Measurements from ENCODE around the gene CREG2. TPM values are rescaled to one million over a fixed set of nuclear protein-coding genes. Genes with fewer than 3 reads are reported as not detected.

CREG2 gene
- total and polyA plus RNA-seq, 7 donors = 0.04 to 0.34 (median 0.10) TPM; not detected in 3

- H3K9me3 ChIP-seq = no peaks in the 10 kb centered on the region
- H3K4me3 ChIP-seq = no peak overlapping the region
- H3K36me3 ChIP-seq (ENCODE audit: insufficient read depth in 1 of 2, low read depth in 1 of 2) = no peaks in the 10 kb centered on the region
- H3K27ac ChIP-seq = no peak overlapping the region
- H3K27me3 ChIP-seq (ENCODE audit: insufficient read depth in 3 of 3, low read length in 2 of 3) = no peaks in the 10 kb centered on the region
- intact Hi-C loops (cut with DNase I) = loop anchor here in 1 of 2 donors (10.0 kb wide), 1 partner anchor 1437 kb away; no protein-coding TSS in a partner anchor
- TF ChIP-seq CTCF (IDR thresholded peaks at IDR 0.05) = no peak
- WGBS, 3 donors = 44 to 57% (median 53%) methylated on average over 4 of the region's 4 CpGs
- H3K4me1 ChIP-seq = no peaks in the 10 kb centered on the region
- DNase-seq (no peak), ATAC-seq (no peak)
Measured at GRCh38 chr2:101371636-101372035, 15.7 kb downstream of the CREG2 start.

- no peak overlapping the region for H3K4me3 ChIP-seq
- no peaks in the 10 kb centered on the region for H3K27me3 ChIP-seq (ENCODE audit: insufficient read depth in 3 of 3, low read length in 2 of 3)
- no peak overlapping the region for H3K27ac ChIP-seq
- TF ChIP-seq CTCF (IDR thresholded peaks at IDR 0.05) = no peak
- H3K9me3 ChIP-seq = no peaks in the 10 kb centered on the region
- no peaks in the 10 kb centered on the region for H3K36me3 ChIP-seq (ENCODE audit: insufficient read depth in 1 of 2, low read depth in 1 of 2)
- 84 to 94% (median 90%) methylated on average over 4 of the region's 4 CpGs for WGBS, 3 donors
- no peaks in the 10 kb centered on the region for H3K4me1 ChIP-seq
- no peak for ATAC-seq
- DNase-seq = no peak
- intact Hi-C loops (cut with DNase I) = no loop called here
Measured at GRCh38 chr2:101369100-101369499, 18.2 kb downstream of the CREG2 start.

- Histone ChIP-seq H3K9me3 (no peaks in the 10 kb centered on the region), H3K36me3 (ENCODE audit: insufficient read depth in 1 of 2, low read depth in 1 of 2) (no peaks in the 10 kb centered on the region), H3K27me3 (ENCODE audit: insufficient read depth in 3 of 3, low read length in 2 of 3) (no peaks in the 10 kb centered on the region), H3K27ac (no peak overlapping the region), H3K4me3 (no peak overlapping the region), H3K4me1 (no peaks in the 10 kb centered on the region)
- TF ChIP-seq CTCF (IDR thresholded peaks at IDR 0.05) = no peak
- no peak for ATAC-seq
- WGBS, 3 donors = 59 to 70% (median 67%) methylated on average over 5 of the region's 5 CpGs
- DNase-seq = no peak
- intact Hi-C loops (cut with DNase I) = no loop called here
Measured at GRCh38 chr2:101368376-101368775, 18.9 kb downstream of the CREG2 start.

- DNase-seq (no peak), ATAC-seq (no peak)
- Histone ChIP-seq H3K9me3 (no peaks in the 10 kb centered on the region), H3K27ac (no peak overlapping the region), H3K4me1 (no peaks in the 10 kb centered on the region), H3K36me3 (ENCODE audit: insufficient read depth in 1 of 2, low read depth in 1 of 2) (no peaks in the 10 kb centered on the region), H3K4me3 (no peak overlapping the region), H3K27me3 (ENCODE audit: insufficient read depth in 3 of 3, low read length in 2 of 3) (no peaks in the 10 kb centered on the region)
- TF ChIP-seq CTCF (IDR thresholded peaks at IDR 0.05) = no peak
- intact Hi-C loops (cut with DNase I) = no loop called here
- WGBS, 3 donors = 77 to 90% (median 83%) methylated on average over 5 of the region's 5 CpGs
Measured at GRCh38 chr2:101367508-101367907, 19.8 kb downstream of the CREG2 start.

- WGBS, 3 donors = 83 to 91% (median 89%) methylated on average over 7 of the region's 7 CpGs
- no peak for ATAC-seq
- Histone ChIP-seq H3K36me3 (ENCODE audit: insufficient read depth in 1 of 2, low read depth in 1 of 2) (no peaks in the 10 kb centered on the region), H3K27ac (no peak overlapping the region), H3K4me3 (no peak overlapping the region), H3K4me1 (no peaks in the 10 kb centered on the region), H3K9me3 (no peaks in the 10 kb centered on the region), H3K27me3 (ENCODE audit: insufficient read depth in 3 of 3, low read length in 2 of 3) (no peaks in the 10 kb centered on the region)
- no peak for TF ChIP-seq CTCF (IDR thresholded peaks at IDR 0.05)
- no peak for DNase-seq
- intact Hi-C loops (cut with DNase I) = no loop called here
Measured at GRCh38 chr2:101364878-101365277, 22.4 kb downstream of the CREG2 start.
